Fibroblast of pulmonary artery (primary cell): ENCODE data around the gene RBM7.

ENCODE experiments used
- DNase-seq: peaks from one replicate; pipeline ENCODE4 v3.0.0-alpha.2; 2010; ENCODE audit warnings: low read depth
- H3K4me3 ChIP-seq: replicated peaks from 2 replicates; pipeline ENCODE4 v1.5.1; 2011; ENCODE audit warnings: low read depth, mild to moderate bottlenecking, control low read depth, low read length, moderate library complexity
- TF ChIP-seq, protein P1 (sequence below): IDR thresholded peaks from 2 replicates; pipeline ENCODE4 v1.5.1; 2011; ENCODE audit warnings: mild to moderate bottlenecking, control low read depth, low read length, inconsistent platforms; ENCODE audit errors: missing control alignments

The RBM7 gene

GRCh38 chr11:114379394-114380069 lies 20.9 kb upstream of the RBM7 start:
- TF ChIP-seq, protein P1, sequence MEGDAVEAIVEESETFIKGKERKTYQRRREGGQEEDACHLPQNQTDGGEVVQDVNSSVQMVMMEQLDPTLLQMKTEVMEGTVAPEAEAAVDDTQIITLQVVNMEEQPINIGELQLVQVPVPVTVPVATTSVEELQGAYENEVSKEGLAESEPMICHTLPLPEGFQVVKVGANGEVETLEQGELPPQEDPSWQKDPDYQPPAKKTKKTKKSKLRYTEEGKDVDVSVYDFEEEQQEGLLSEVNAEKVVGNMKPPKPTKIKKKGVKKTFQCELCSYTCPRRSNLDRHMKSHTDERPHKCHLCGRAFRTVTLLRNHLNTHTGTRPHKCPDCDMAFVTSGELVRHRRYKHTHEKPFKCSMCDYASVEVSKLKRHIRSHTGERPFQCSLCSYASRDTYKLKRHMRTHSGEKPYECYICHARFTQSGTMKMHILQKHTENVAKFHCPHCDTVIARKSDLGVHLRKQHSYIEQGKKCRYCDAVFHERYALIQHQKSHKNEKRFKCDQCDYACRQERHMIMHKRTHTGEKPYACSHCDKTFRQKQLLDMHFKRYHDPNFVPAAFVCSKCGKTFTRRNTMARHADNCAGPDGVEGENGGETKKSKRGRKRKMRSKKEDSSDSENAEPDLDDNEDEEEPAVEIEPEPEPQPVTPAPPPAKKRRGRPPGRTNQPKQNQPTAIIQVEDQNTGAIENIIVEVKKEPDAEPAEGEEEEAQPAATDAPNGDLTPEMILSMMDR, result no peak
- no peak overlapping the region for H3K4me3 ChIP-seq
- no peak for DNase-seq

DNA sequence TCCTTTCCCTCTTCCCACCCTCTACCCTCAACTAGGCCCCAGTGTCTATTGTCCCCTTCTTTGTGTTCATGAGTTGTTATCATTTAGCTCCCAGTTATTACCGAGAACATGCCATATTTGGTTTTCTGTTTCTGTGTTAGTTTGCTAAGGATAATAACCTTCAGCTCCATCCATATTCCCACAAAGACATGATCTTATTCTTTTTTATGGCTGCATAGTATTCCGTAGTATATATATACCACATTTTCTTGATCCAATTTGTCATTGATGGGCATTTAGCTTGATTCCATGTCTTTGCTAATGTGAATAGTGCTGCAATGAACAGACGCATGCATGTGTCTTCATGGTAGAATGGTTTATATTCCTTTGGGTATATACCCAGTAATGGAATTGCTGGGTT lies 18.0 kb upstream of the RBM7 start:
- TF ChIP-seq, protein P1, result no peak
- DNase-seq, result no peak

GRCh38 chr11:114384487-114384886 lies 16.0 kb upstream of the RBM7 start:
- TF ChIP-seq, protein P1, result no peak
- no peak for DNase-seq
- no peak overlapping the region for H3K4me3 ChIP-seq

More for the DNA sequence above, 18.0 kb upstream of the RBM7 start:
- H3K4me3 ChIP-seq, result no peak overlapping the region

- no peak overlapping the region for H3K4me3 ChIP-seq
- no peak for DNase-seq
- TF ChIP-seq, protein P1, result no peak
Measured at GRCh38 chr11:114386131-114386530, 14.3 kb upstream of the RBM7 start.

GRCh38 chr11:114386545-114386944 lies 13.9 kb upstream of the RBM7 start:
- DNase-seq, result no peak
- H3K4me3 ChIP-seq, result no peak overlapping the region
- TF ChIP-seq, protein P1, result no peak

DNA sequence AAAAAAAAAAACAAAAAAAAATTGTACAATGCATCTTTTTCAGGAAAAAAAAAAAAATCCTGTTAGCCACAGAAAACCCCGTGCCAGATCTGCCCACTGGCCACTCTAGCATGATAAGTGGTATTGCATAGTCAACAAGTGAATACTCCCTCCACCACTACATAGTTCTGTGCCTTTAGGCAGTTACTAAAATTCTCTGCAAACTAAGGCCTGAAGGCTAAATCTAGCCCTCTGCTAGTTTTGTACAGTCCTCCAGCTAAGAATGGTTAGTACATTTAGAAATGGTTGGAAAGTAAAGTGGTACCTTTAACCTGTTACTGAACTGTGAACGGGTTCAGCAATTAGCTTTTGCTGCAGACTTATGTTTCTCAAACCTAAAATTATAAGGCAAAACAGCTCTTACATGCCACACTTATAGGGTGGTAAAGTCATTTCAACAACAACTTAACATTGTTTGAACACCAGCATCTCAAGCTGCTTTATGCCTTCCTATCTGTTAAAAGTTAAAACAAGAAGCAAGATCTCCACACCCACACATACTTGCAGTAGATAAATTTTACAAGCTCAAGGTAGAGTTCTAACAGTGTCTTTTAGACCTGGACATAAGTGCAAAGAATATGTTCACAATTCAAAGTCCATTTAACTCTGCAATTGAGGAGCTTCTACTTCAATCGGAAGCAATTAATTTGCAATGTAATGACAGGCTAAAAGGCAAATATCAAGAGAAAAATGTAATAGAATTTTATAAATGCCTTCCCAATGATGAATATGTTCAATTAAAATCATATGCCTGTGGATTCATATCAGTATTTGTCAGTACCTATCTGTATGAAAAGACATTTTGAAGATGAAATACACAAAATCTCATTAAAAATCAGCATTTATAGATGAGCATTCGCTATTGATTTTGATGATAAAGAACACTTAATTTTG lies 7.5 kb upstream of the RBM7 start:
- DNase-seq, result no peak
- TF ChIP-seq, protein P1, result no peak
- no peak overlapping the region for H3K4me3 ChIP-seq
